ENCODE measurements around the gene CLTCL1.

DNA sequence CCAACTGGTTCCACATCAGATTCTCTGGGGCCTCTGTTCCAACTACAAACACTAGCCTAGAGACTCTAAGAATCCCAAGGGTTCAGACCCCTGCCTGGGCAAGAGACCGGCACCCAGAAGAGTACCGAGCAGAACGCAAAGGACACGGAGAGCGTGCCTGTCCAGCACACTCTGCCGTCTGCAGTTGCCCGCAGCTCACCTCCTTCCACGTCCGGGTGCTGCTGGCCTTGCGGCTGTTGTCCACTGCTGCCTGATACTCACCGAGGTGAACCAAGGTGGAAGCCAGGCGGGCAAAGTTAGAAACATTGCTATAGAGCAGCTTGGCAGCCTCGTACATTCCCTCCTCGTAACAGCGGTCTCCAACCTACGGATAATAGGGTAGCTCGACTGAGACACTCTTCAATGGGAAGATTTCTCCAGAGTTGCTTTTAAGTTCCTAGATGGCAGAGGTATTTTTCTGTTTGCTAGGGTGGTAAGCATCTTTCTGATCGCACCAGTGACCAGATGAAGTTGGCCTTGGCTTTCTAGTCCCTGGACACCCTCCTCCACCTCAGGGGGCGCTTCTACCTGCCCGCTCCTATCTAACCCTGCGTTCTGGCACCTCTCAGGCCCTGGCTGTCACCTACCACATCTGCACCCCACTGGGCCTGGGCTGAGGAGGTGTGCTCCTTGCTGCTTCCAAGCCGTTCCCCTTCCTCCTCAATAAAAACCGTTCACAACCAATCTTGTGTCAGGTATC, 90.2 kb downstream of the CLTCL1 start:
- TF ChIP-seq, protein P1, sequence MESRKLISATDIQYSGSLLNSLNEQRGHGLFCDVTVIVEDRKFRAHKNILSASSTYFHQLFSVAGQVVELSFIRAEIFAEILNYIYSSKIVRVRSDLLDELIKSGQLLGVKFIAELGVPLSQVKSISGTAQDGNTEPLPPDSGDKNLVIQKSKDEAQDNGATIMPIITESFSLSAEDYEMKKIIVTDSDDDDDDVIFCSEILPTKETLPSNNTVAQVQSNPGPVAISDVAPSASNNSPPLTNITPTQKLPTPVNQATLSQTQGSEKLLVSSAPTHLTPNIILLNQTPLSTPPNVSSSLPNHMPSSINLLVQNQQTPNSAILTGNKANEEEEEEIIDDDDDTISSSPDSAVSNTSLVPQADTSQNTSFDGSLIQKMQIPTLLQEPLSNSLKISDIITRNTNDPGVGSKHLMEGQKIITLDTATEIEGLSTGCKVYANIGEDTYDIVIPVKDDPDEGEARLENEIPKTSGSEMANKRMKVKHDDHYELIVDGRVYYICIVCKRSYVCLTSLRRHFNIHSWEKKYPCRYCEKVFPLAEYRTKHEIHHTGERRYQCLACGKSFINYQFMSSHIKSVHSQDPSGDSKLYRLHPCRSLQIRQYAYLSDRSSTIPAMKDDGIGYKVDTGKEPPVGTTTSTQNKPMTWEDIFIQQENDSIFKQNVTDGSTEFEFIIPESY (IDR thresholded peaks at IDR 0.05; ENCODE audit: extremely low read depth, insufficient replicate concordance, low read length) = no peak
- no peak for TF ChIP-seq SP1 (IDR thresholded peaks at IDR 0.05; ENCODE audit: low read depth)
- TF ChIP-seq, protein P2, sequence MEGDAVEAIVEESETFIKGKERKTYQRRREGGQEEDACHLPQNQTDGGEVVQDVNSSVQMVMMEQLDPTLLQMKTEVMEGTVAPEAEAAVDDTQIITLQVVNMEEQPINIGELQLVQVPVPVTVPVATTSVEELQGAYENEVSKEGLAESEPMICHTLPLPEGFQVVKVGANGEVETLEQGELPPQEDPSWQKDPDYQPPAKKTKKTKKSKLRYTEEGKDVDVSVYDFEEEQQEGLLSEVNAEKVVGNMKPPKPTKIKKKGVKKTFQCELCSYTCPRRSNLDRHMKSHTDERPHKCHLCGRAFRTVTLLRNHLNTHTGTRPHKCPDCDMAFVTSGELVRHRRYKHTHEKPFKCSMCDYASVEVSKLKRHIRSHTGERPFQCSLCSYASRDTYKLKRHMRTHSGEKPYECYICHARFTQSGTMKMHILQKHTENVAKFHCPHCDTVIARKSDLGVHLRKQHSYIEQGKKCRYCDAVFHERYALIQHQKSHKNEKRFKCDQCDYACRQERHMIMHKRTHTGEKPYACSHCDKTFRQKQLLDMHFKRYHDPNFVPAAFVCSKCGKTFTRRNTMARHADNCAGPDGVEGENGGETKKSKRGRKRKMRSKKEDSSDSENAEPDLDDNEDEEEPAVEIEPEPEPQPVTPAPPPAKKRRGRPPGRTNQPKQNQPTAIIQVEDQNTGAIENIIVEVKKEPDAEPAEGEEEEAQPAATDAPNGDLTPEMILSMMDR (IDR thresholded peaks at IDR 0.05 in 2 of 3, conservative IDR thresholded peaks at IDR 0.05 in 1 of 3; ENCODE audit: borderline replicate concordance in 1 of 3, insufficient read depth in 1 of 3, low read depth in 2 of 3, low read length in 2 of 3) = no peak
- no peak for TF ChIP-seq YY1 (IDR thresholded peaks at IDR 0.05; ENCODE audit: extremely low read depth, insufficient replicate concordance, low read depth, low read length)
- no peak for TF ChIP-seq EZH2phosphoT487 (IDR thresholded peaks at IDR 0.05; ENCODE audit: borderline replicate concordance)
- TF ChIP-seq EGR1 (IDR thresholded peaks at IDR 0.05; ENCODE audit: low read depth) = no peak
- TF ChIP-seq ELF1 (IDR thresholded peaks at IDR 0.05; ENCODE audit: borderline replicate concordance, low read depth) = no peak
- no peak for TF ChIP-seq EZH2 (IDR thresholded peaks at IDR 0.05)
- no peak for TF ChIP-seq POLR2AphosphoS5 (IDR thresholded peaks at IDR 0.05; ENCODE audit: low read depth, low read length)
- TF ChIP-seq REST (IDR thresholded peaks at IDR 0.05; ENCODE audit: low read depth) = no peak
- TF ChIP-seq JUND (IDR thresholded peaks at IDR 0.05) = no peak
